NCI-H2227 (cell line): ENCODE results near the gene EPSTI1.
"Not testable (repeated sequence)": the region's sequence is repeated elsewhere in the genome, so short reads cannot be mapped to it uniquely, and the experiment has no call there.

ENCODE experiments used
- DNase-seq: peaks from one replicate; lab custom pipeline; 2025; ENCODE audit not compliant: unreplicated experiment; lab: John Stamatoyannopoulos, UW

The EPSTI1 gene

GRCh38 chr13:42894765-42895243 is 97.2 kb downstream of the EPSTI1 start:
- peak; percentile 43 for DNase-seq

GRCh38 chr13:42893214-42893671 is 98.8 kb downstream of the EPSTI1 start:
- no peak for DNase-seq

- DNase-seq: no peak
Measured at GRCh38 chr13:42892760-42893159, 99.3 kb downstream of the EPSTI1 start.

- DNase-seq: no peak
Measured at GRCh38 chr13:42891591-42891990, 100.5 kb downstream of the EPSTI1 start.

GRCh38 chr13:42885325-42885724 is 106.7 kb downstream of the EPSTI1 start:
- DNase-seq: no peak

GRCh38 chr13:42883771-42884467 is 108.1 kb downstream of the EPSTI1 start:
- DNase-seq: peak; percentile 23

- no peak for DNase-seq
Measured at GRCh38 chr13:42883142-42883541, 108.9 kb downstream of the EPSTI1 start.

GRCh38 chr13:42880056-42880605 is 111.9 kb downstream of the EPSTI1 start:
- DNase-seq: no peak

- no peak for DNase-seq
Measured at GRCh38 chr13:42878721-42879120, 113.3 kb downstream of the EPSTI1 start.

GRCh38 chr13:42876887-42877545 is 115.0 kb downstream of the EPSTI1 start:
- DNase-seq: peak; percentile 24

GRCh38 chr13:42876270-42876714 is 115.7 kb downstream of the EPSTI1 start:
- DNase-seq: no peak

GRCh38 chr13:42875475-42876269 is 116.4 kb downstream of the EPSTI1 start:
- peak; percentile 27 for DNase-seq

- no peak for DNase-seq
Measured at GRCh38 chr13:42874221-42874620, 117.8 kb downstream of the EPSTI1 start.

- DNase-seq: no peak
Measured at GRCh38 chr13:42873081-42873480, 119.0 kb downstream of the EPSTI1 start.

GRCh38 chr13:42867232-42867631 is 124.8 kb downstream of the EPSTI1 start:
- DNase-seq: no peak

- no peak for DNase-seq
Measured at GRCh38 chr13:42865768-42866102, 126.3 kb downstream of the EPSTI1 start.

GRCh38 chr13:42864952-42865767 is 126.9 kb downstream of the EPSTI1 start:
- no peak for DNase-seq

GRCh38 chr13:42862370-42862769 is 129.7 kb downstream of the EPSTI1 start:
- not testable (repeated sequence) for DNase-seq

GRCh38 chr13:42860485-42860884 is 131.6 kb downstream of the EPSTI1 start:
- no peak for DNase-seq

GRCh38 chr13:42859760-42860159 is 132.3 kb downstream of the EPSTI1 start:
- no peak for DNase-seq
